ENCODE measurements around the gene ODAD3. TPM values are rescaled to one million over a fixed set of nuclear protein-coding genes. Genes with fewer than 3 reads are reported as not detected.
A peak's percentile ranks its signal among the peaks of the same experiment; 100 is the strongest.

The ODAD3 gene
- total RNA-seq, 1 donor from 2014 or later = 0.47 TPM

- Histone ChIP-seq H3K27ac (no peak overlapping the region), H2AFZ (replicated peaks) (no peak overlapping the region), H3K4me2 (peak overlapping the region; percentile 75), H4K20me1 (ENCODE audit: low read depth) (peaks cover 15% of the 10 kb centered on the region), H3K27me3 (peaks cover 23% of the 10 kb centered on the region), H3K9ac (no peak overlapping the region), H3F3A (ENCODE audit: low read depth) (peaks cover 54% of the 10 kb centered on the region), H3K36me3 (no peaks in the 10 kb centered on the region), H3K4me3 (peak overlapping the region; percentile 51), H3K4me1 (no peaks in the 10 kb centered on the region), H3K79me2 (ENCODE audit: low read depth) (no peaks in the 10 kb centered on the region), H3K9me3 (ENCODE audit: low read depth) (no peaks in the 10 kb centered on the region)
- peak overlapping the region; percentile 77 for H3K4me3 Mint-ChIP-seq
- TF ChIP-seq CTCF (IDR thresholded peaks at IDR 0.05) = no peak
- TF ChIP-seq EZH2 (IDR thresholded peaks at IDR 0.05) = no peak
- no peak for TF ChIP-seq EZH2phosphoT487 (IDR thresholded peaks at IDR 0.05)
- peak; percentile 41 for DNase-seq (ENCODE audit: low spot score)
- no peaks in the 10 kb centered on the region for H3K9me3 Mint-ChIP-seq
- H3K36me3 Mint-ChIP-seq = no peaks in the 10 kb centered on the region
- no peak overlapping the region for H3K27ac Mint-ChIP-seq
- H3K4me1 Mint-ChIP-seq = peaks cover 23% of the 10 kb centered on the region
- H3K27me3 Mint-ChIP-seq (ENCODE audit: insufficient read depth, low read depth) = peaks cover 33% of the 10 kb centered on the region
Measured at GRCh38 chr19:11383706-11384048, 51.2 kb downstream of the ODAD3 start.

GRCh38 chr19:11382898-11383705 lies 51.8 kb downstream of the ODAD3 start:
- no peaks in the 10 kb centered on the region for H3K36me3 ChIP-seq
- Mint-ChIP-seq H3K27me3 (ENCODE audit: insufficient read depth, low read depth) (peaks cover 33% of the 10 kb centered on the region), H3K4me1 (peaks cover 24% of the 10 kb centered on the region), H3K4me3 (peak overlapping the region; percentile 93), H3K9me3 (no peaks in the 10 kb centered on the region), H3K27ac (no peak overlapping the region), H3K36me3 (no peaks in the 10 kb centered on the region)
- H3F3A ChIP-seq (ENCODE audit: low read depth) = peaks cover 54% of the 10 kb centered on the region
- TF ChIP-seq CTCF (IDR thresholded peaks at IDR 0.05) = peak; percentile 74
- peak; percentile 51 for TF ChIP-seq EZH2phosphoT487 (IDR thresholded peaks at IDR 0.05)
- peak; percentile 70 for TF ChIP-seq EZH2 (IDR thresholded peaks at IDR 0.05)
- H3K9ac ChIP-seq = no peak overlapping the region
- H4K20me1 ChIP-seq (ENCODE audit: low read depth) = peaks cover 15% of the 10 kb centered on the region
- H3K4me1 ChIP-seq = no peaks in the 10 kb centered on the region
- no peaks in the 10 kb centered on the region for H3K9me3 ChIP-seq (ENCODE audit: low read depth)
- H3K79me2 ChIP-seq (ENCODE audit: low read depth) = no peaks in the 10 kb centered on the region
- H3K4me2 ChIP-seq = peak overlapping the region; percentile 75
- H3K4me3 ChIP-seq = peak overlapping the region; percentile 51
- no peak overlapping the region for H2AFZ ChIP-seq (replicated peaks)
- DNase-seq (ENCODE audit: low spot score) = peak; percentile 68
- H3K27ac ChIP-seq = no peak overlapping the region
- H3K27me3 ChIP-seq = peaks cover 23% of the 10 kb centered on the region

- peak overlapping the region; percentile 78 for H3K4me2 ChIP-seq
- DNase-seq (ENCODE audit: low spot score) = peak; percentile 98
- H3K9me3 Mint-ChIP-seq = no peaks in the 10 kb centered on the region
- H3K27me3 ChIP-seq = peaks cover 23% of the 10 kb centered on the region
- peak overlapping the region; percentile 83 for H2AFZ ChIP-seq (replicated peaks)
- peak overlapping the region; percentile 71 for H3K4me3 ChIP-seq
- H3K4me3 Mint-ChIP-seq = peak overlapping the region; percentile 93
- no peaks in the 10 kb centered on the region for H3K79me2 ChIP-seq (ENCODE audit: low read depth)
- no peaks in the 10 kb centered on the region for H3K9me3 ChIP-seq (ENCODE audit: low read depth)
- no peak overlapping the region for H3K9ac ChIP-seq
- no peaks in the 10 kb centered on the region for H3K36me3 ChIP-seq
- peaks cover 32% of the 10 kb centered on the region for H3K4me1 Mint-ChIP-seq
- TF ChIP-seq EZH2 (IDR thresholded peaks at IDR 0.05) (no peak), CTCF (IDR thresholded peaks at IDR 0.05) (peak; percentile 73)
- H3F3A ChIP-seq (ENCODE audit: low read depth) = peaks cover 57% of the 10 kb centered on the region
- H3K36me3 Mint-ChIP-seq = peaks cover 3% of the 10 kb centered on the region
- peak overlapping the region; percentile 14 for H3K27ac ChIP-seq
- peaks cover 30% of the 10 kb centered on the region for H3K27me3 Mint-ChIP-seq (ENCODE audit: insufficient read depth, low read depth)
- no peaks in the 10 kb centered on the region for H3K4me1 ChIP-seq
- peaks cover 15% of the 10 kb centered on the region for H4K20me1 ChIP-seq (ENCODE audit: low read depth)
- peak overlapping the region; percentile 78 for H3K27ac Mint-ChIP-seq
Measured at GRCh38 chr19:11380653-11381537, 54.0 kb downstream of the ODAD3 start.

Measured in neural progenitor cell (in vitro differentiated cells).